ENCODE results near the gene KCTD11.
"Not testable (repeated sequence)": the region's sequence is repeated elsewhere in the genome, so short reads cannot be mapped to it uniquely, and the experiment has no call there.

Gene KCTD11

GRCh38 chr17:7356756-7357155 lies 4.8 kb downstream of the KCTD11 start:
- TF ChIP-seq, protein P1, sequence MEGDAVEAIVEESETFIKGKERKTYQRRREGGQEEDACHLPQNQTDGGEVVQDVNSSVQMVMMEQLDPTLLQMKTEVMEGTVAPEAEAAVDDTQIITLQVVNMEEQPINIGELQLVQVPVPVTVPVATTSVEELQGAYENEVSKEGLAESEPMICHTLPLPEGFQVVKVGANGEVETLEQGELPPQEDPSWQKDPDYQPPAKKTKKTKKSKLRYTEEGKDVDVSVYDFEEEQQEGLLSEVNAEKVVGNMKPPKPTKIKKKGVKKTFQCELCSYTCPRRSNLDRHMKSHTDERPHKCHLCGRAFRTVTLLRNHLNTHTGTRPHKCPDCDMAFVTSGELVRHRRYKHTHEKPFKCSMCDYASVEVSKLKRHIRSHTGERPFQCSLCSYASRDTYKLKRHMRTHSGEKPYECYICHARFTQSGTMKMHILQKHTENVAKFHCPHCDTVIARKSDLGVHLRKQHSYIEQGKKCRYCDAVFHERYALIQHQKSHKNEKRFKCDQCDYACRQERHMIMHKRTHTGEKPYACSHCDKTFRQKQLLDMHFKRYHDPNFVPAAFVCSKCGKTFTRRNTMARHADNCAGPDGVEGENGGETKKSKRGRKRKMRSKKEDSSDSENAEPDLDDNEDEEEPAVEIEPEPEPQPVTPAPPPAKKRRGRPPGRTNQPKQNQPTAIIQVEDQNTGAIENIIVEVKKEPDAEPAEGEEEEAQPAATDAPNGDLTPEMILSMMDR (IDR thresholded peaks at IDR 0.05), result no peak
- H3K27ac ChIP-seq, result peak overlapping the region in 1 of 2 donors; percentile 29
- intact Hi-C loops (cut with DNase I; ENCODE audit: low total_unique reads), result no loop called here
- no peaks in the 10 kb centered on the region for H3K36me3 ChIP-seq
- H3K9me3 ChIP-seq, result no peaks in the 10 kb centered on the region
- no peak overlapping the region for H3K4me3 ChIP-seq
- peaks cover 0 to 43% (median 31%) of the 10 kb centered on the region in 4 donors for H3K4me1 ChIP-seq
- DNase-seq, result no peak
- no peaks in the 10 kb centered on the region for H3K27me3 ChIP-seq

- intact Hi-C loops (cut with DNase I; ENCODE audit: low total_unique reads), result no loop called here
- no peaks in the 10 kb centered on the region for H3K9me3 ChIP-seq
These were observed 5.4 kb downstream of the KCTD11 start for GRCh38 chr17:7357381-7357780.

DNA sequence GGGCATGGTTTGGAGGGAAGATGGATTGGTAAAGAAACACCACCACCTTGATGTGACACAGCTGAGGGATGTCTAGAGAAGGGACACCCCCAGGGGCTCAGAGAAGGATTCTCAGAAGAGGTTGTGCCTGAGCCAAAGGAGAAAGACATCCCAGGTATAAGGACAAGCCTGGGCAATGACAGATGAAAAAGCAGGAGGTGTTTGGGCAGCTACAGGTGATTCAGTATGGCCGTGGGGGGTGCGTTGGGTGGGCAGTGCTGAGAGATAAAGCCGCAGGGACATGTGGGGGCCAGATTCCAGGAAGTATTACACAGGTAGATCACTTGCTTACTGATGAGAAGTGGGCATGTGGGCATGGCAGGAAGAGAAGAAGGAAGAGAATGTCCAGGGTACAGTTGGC lies 9.9 kb downstream of the KCTD11 start:
- intact Hi-C loops (cut with DNase I; ENCODE audit: low total_unique reads), result no loop called here
- TF ChIP-seq, protein P1 (IDR thresholded peaks at IDR 0.05), result no peak
- Histone ChIP-seq H3K4me3 (no peak overlapping the region), H3K27me3 (peaks cover 0 to 3% of the 10 kb centered on the region in 2 donors), H3K27ac (no peak overlapping the region), H3K4me1 (peaks cover 0 to under 1% (median 0%) of the 10 kb centered on the region in 4 donors), H3K9me3 (no peaks in the 10 kb centered on the region), H3K36me3 (no peaks in the 10 kb centered on the region)
- no peak for DNase-seq

More at GRCh38 chr17:7357381-7357780, 5.4 kb downstream of the KCTD11 start:
- Histone ChIP-seq H3K36me3 (no peaks in the 10 kb centered on the region), H3K4me1 (peaks cover 0 to 42% (median 30%) of the 10 kb centered on the region in 4 donors), H3K27ac (no peak overlapping the region), H3K27me3 (peaks cover 0 to 3% of the 10 kb centered on the region in 2 donors), H3K4me3 (no peak overlapping the region)
- TF ChIP-seq, protein P1 (IDR thresholded peaks at IDR 0.05), result no peak
- DNase-seq, result no peak

- H3K4me3 ChIP-seq, result no peak overlapping the region
- no peaks in the 10 kb centered on the region for H3K9me3 ChIP-seq
- intact Hi-C loops (cut with DNase I; ENCODE audit: low total_unique reads), result no loop called here
- no peaks in the 10 kb centered on the region for H3K4me1 ChIP-seq
- TF ChIP-seq, protein P1 (IDR thresholded peaks at IDR 0.05), result no peak
- H3K27ac ChIP-seq, result no peak overlapping the region
- H3K27me3 ChIP-seq, result peaks cover 0 to 3% of the 10 kb centered on the region in 2 donors
- no peaks in the 10 kb centered on the region for H3K36me3 ChIP-seq
- DNase-seq, result no peak
These were observed 11.3 kb downstream of the KCTD11 start for GRCh38 chr17:7363311-7363710.

DNA sequence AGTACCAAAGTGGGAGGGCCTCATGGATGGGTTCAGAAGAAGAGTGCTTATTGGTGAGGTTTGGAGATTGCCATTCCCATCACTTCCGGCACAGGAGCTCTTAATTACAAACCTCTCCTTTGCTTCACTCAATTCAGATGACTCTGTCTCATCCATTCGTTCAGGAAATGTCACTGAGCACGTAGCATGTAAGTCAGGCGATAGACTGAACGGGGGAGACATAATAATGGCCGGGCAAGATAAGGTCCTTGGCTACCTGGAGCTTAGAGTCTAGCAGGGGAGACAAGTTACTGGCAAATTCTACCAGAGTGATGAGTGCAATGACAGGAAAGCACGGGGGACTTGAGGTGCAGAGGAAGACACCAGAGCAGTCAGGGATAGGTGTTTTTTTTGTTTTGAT lies 14.0 kb downstream of the KCTD11 start:
- DNase-seq; H3K4me3 ChIP-seq; H3K36me3 ChIP-seq; H3K27ac ChIP-seq; H3K4me1 ChIP-seq; H3K9me3 ChIP-seq; intact Hi-C loops (cut with DNase I; ENCODE audit: low total_unique reads): not testable (repeated sequence)
- H3K27me3 ChIP-seq, result peaks cover 0 to 16% of the 10 kb centered on the region in 2 donors

DNA sequence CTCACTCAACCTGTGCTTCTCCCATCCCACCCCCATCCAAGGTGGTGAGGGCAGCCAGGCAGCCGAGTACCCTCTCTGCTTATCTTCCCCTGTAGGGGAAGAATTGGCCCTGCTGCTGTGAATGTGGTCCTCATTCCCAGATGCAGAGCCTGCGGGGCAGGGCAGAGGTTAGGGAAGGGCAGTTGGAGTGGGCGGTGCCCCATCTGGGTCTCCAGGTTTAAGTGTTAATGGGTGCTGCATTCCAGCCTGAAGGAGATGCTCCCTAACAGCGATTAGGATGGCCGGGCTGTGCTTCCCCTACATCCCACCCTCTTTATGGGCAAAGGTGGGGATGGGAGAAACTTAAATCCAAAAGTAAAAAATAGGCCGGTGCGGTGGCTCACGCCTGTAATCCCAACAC lies 15.1 kb downstream of the KCTD11 start:
- intact Hi-C loops (cut with DNase I; ENCODE audit: low total_unique reads), result no loop called here

More for the DNA sequence above, 15.1 kb downstream of the KCTD11 start:
- Histone ChIP-seq H3K36me3 (no peaks in the 10 kb centered on the region), H3K4me1 (no peaks in the 10 kb centered on the region), H3K27me3 (peaks cover 0 to 16% of the 10 kb centered on the region in 2 donors), H3K4me3 (no peak overlapping the region), H3K27ac (no peak overlapping the region), H3K9me3 (no peaks in the 10 kb centered on the region)
- no peak for DNase-seq
- TF ChIP-seq, protein P1 (IDR thresholded peaks at IDR 0.05), result no peak
